ENCODE measurements around the gene MT1M. TPM values are rescaled to one million over a fixed set of nuclear protein-coding genes. Genes with fewer than 3 reads are reported as not detected.

The MT1M gene
- total and polyA plus RNA-seq, 2 of the 4 experiments (the other 2 are of a cell fraction), result 0.10 TPM; not detected in 1

DNA sequence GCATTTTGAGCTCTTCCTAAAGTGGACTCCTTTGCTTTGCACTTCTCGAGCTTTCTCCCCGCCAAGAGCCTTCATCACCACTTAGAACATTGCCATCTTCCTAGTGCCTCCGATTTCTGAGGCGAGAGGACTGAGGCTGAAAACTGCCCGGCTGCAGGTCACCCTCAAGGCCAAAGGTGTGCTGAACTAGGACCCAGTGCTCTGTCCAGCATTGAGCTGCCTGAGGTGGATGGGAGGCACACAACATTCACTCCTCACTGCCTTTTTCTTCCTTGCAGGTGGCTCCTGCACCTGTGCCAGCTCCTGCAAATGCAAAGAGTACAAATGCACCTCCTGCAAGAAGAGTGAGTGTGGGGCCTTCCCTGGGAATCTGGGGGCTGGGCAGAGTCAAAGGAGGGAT, 11.4 kb downstream of the MT1M start:
- H3K4ac ChIP-seq (ENCODE audit: low read depth, low read length), result no peak overlapping the region
- POLR2A ChIA-PET (ENCODE audit: unreplicated experiment), result no interaction called here
- H3K23ac ChIP-seq (ENCODE audit: low read depth, low read length), result no peak overlapping the region
- intact Hi-C loops (cut with micrococcal nuclease), result no loop called here
- in situ Hi-C loops (cut with MboI; ENCODE audit: low sequenced_read_pairs), result no loop called here
- 0 out of 2 replicates have a peak, but pooled peaks cover 2% of the 10 kb centered on the region for H3K9me3 ChIP-seq (ENCODE audit: control insufficient read depth, insufficient read depth, low read length)
- CTCF ChIA-PET, result no interaction called here
- WGBS, 2 experiments (ENCODE audit: extremely low coverage in 2 of 2, insufficient read length in 1 of 2), result 51% methylated on average over 3 of the region's 5 CpGs; no CpG with 5 or more reads in 1 of the 2 experiments
- no peak overlapping the region for H2BK20ac ChIP-seq (ENCODE audit: low read depth, low read length)
- no peak overlapping the region for H2BK5ac ChIP-seq (ENCODE audit: low read depth, low read length, poor library complexity, severe bottlenecking)
- H4K20me1 ChIP-seq (ENCODE audit: insufficient read depth, low read length), result no peaks in the 10 kb centered on the region; the same call in 1 of the 2 replicates
- 0 out of 2 replicates have a peak, but pooled peaks cover 3% of the 10 kb centered on the region for H3K9me1 ChIP-seq (ENCODE audit: insufficient read depth, low read length)
- no TSS peak for BruUV-seq (replicated peaks)
- no peak overlapping the region for H3K4me3 ChIP-seq (ENCODE audit: insufficient read depth, low read depth, low read length)
- H3K9ac ChIP-seq (ENCODE audit: low read depth, low read length), result no peak overlapping the region
- ATAC-seq (ENCODE audit: low read depth), result no peak
- H2AFZ ChIP-seq (replicated peaks; ENCODE audit: low read length, poor library complexity), result no peak overlapping the region
- no peaks in the 10 kb centered on the region for H3K4me1 ChIP-seq (ENCODE audit: control insufficient read depth, insufficient read depth, low read length)
- no peak overlapping the region for H2BK15ac ChIP-seq (ENCODE audit: low read depth, low read length)
- H2BK120ac ChIP-seq (ENCODE audit: low read depth, low read length), result no peak overlapping the region
- H3K27me3 ChIP-seq (ENCODE audit: control insufficient read depth, insufficient read depth, low read length), result peaks cover 91% of the 10 kb centered on the region
- H3K79me1 ChIP-seq (ENCODE audit: low read depth in 1 of 2, low read length in 2 of 2), result no peaks in the 10 kb centered on the region
- H3K56ac ChIP-seq (ENCODE audit: extremely low read depth, insufficient read depth, low read length), result no peak overlapping the region
- H2AK9ac ChIP-seq (replicated peaks; ENCODE audit: low read depth, low read length, poor library complexity), result no peak overlapping the region
- no peak overlapping the region for H3K27ac ChIP-seq (ENCODE audit: insufficient read depth, low read length)
- DNase-seq, result no peak
- no peak overlapping the region for H3K14ac ChIP-seq (replicated peaks; ENCODE audit: low read depth, low read length)
- H2AK5ac ChIP-seq (ENCODE audit: low read depth, low read length), result no peak overlapping the region
- no peak for TF ChIP-seq RAD21 (IDR thresholded peaks at IDR 0.05; ENCODE audit: low read length)
- no peak for TF ChIP-seq RFX5 (IDR thresholded peaks at IDR 0.05; ENCODE audit: low read depth, low read length)
- no peak for TF ChIP-seq POLR2A (IDR thresholded peaks at IDR 0.05; ENCODE audit: low read depth, low read length)
- TF ChIP-seq FOS (IDR thresholded peaks at IDR 0.05; ENCODE audit: low read depth, low read length), result no peak
- no peak for TF ChIP-seq MAZ (IDR thresholded peaks at IDR 0.05; ENCODE audit: borderline replicate concordance, low read depth, low read length)
- TF ChIP-seq MXI1 (IDR thresholded peaks at IDR 0.05; ENCODE audit: borderline replicate concordance, low read depth, low read length), result no peak
- TF ChIP-seq MAFK (IDR thresholded peaks at IDR 0.05; ENCODE audit: low read depth, low read length), result no peak
- TF ChIP-seq, protein P1, sequence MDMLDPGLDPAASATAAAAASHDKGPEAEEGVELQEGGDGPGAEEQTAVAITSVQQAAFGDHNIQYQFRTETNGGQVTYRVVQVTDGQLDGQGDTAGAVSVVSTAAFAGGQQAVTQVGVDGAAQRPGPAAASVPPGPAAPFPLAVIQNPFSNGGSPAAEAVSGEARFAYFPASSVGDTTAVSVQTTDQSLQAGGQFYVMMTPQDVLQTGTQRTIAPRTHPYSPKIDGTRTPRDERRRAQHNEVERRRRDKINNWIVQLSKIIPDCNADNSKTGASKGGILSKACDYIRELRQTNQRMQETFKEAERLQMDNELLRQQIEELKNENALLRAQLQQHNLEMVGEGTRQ (IDR thresholded peaks at IDR 0.05; ENCODE audit: low read depth, low read length), result no peak
- TF ChIP-seq NFE2L2 (IDR thresholded peaks at IDR 0.05; ENCODE audit: low read depth, low read length), result no peak
- TF ChIP-seq, protein P2, sequence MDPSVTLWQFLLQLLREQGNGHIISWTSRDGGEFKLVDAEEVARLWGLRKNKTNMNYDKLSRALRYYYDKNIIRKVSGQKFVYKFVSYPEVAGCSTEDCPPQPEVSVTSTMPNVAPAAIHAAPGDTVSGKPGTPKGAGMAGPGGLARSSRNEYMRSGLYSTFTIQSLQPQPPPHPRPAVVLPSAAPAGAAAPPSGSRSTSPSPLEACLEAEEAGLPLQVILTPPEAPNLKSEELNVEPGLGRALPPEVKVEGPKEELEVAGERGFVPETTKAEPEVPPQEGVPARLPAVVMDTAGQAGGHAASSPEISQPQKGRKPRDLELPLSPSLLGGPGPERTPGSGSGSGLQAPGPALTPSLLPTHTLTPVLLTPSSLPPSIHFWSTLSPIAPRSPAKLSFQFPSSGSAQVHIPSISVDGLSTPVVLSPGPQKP (IDR thresholded peaks at IDR 0.05; ENCODE audit: borderline replicate concordance, low read depth, low read length), result no peak
- no peak for TF ChIP-seq SMC3 (IDR thresholded peaks at IDR 0.05; ENCODE audit: low read depth, low read length)
- no peak overlapping the region for H3K18ac ChIP-seq (ENCODE audit: low read depth, low read length)
- no peaks in the 10 kb centered on the region for H3K36me3 ChIP-seq (ENCODE audit: control insufficient read depth, insufficient read depth, low read length)
- no peak overlapping the region for H3K4me2 ChIP-seq (ENCODE audit: low read depth, low read length)
- no peak overlapping the region for H4K8ac ChIP-seq (ENCODE audit: low read depth in 2 of 2, low read length in 2 of 2)
- H4K91ac ChIP-seq (ENCODE audit: insufficient read depth, low read depth, low read length), result no peak overlapping the region
- H4K5ac ChIP-seq (ENCODE audit: low read depth, low read length), result no peak overlapping the region
- dilution Hi-C loops (cut with HindIII; ENCODE audit: low sequenced_read_pairs, unreplicated experiment), result no loop called here
